MM.1S (cell line): ENCODE results near the gene ZNF367.

Experiments used
- DNase-seq: peaks from one replicate; pipeline ENCODE4 v3.0.0-alpha.2; 2015
- H2AFZ ChIP-seq: fragments of 300-600 bp; sonication (generic); 2 replicates; pipeline ENCODE4 v1.6.0; 2016; ENCODE audit warnings: antibody characterized with exemption, low read length
- H3F3A ChIP-seq: fragments of 300-600 bp; sonication (generic); 2 replicates; pipeline ENCODE4 v1.6.1; 2016; ENCODE audit warnings: mild to moderate bottlenecking, antibody characterized with exemption, low read length, moderate library complexity, mixed read lengths; ENCODE audit not compliant: insufficient read depth
- H3K27ac ChIP-seq: fragments of 300-600 bp; sonication (generic); 2 replicates; pipeline ENCODE4 v1.5.1; 2016; ENCODE audit warnings: mild to moderate bottlenecking, low read length
- H3K27me3 ChIP-seq: fragments of 300-600 bp; sonication (generic); replicated peaks from 2 replicates; pipeline ENCODE4 v1.6.0; 2016; ENCODE audit warnings: low read length; ENCODE audit not compliant: insufficient read depth
- H3K36me3 ChIP-seq: fragments of 300-600 bp; sonication (generic); replicated peaks from 2 replicates; pipeline ENCODE4 v1.6.1; 2016; ENCODE audit warnings: mild to moderate bottlenecking, low read length, mixed read lengths; ENCODE audit not compliant: insufficient read depth
- H3K4me1 ChIP-seq: fragments of 300-600 bp; sonication (generic); 2 replicates; pipeline ENCODE4 v1.6.1; 2016; ENCODE audit warnings: low read length, mixed read lengths
- H3K4me2 ChIP-seq: fragments of 300-600 bp; sonication (generic); 2 replicates; pipeline ENCODE4 v1.6.0; 2016; ENCODE audit warnings: low read depth, low read length
- H3K4me3 ChIP-seq: fragments of 300-600 bp; sonication (generic); 2 replicates; pipeline ENCODE4 v1.5.1; 2016; ENCODE audit warnings: low read length, mixed read lengths
- H3K79me2 ChIP-seq: fragments of 300-600 bp; sonication (generic); 2 replicates; pipeline ENCODE4 v1.6.1; 2016; ENCODE audit warnings: mixed run types, low read length, mixed read lengths
- H3K9ac ChIP-seq: fragments of 300-600 bp; sonication (generic); 2 replicates; pipeline ENCODE4 v1.6.1; 2016; ENCODE audit warnings: low read length, mixed read lengths
- H3K9me2 ChIP-seq: fragments of 300-600 bp; sonication (generic); replicated peaks from 2 replicates; pipeline ENCODE4 v1.6.1; 2016; ENCODE audit warnings: mild to moderate bottlenecking, low read length, mixed read lengths; ENCODE audit not compliant: insufficient read depth
- H3K9me3 ChIP-seq: fragments of 300-600 bp; sonication (generic); replicated peaks from 2 replicates; pipeline ENCODE4 v1.6.1; 2016; ENCODE audit warnings: mild to moderate bottlenecking, low read length, mixed read lengths; ENCODE audit not compliant: insufficient read depth
- H4K20me1 ChIP-seq: fragments of 300-600 bp; sonication (generic); 2 replicates; pipeline ENCODE4 v1.6.1; 2016; ENCODE audit warnings: mild to moderate bottlenecking, low read length, moderate library complexity, mixed read lengths; ENCODE audit not compliant: insufficient read depth
- CTCF ChIP-seq: fragments of 300-600 bp; sonication (generic); IDR thresholded peaks from 2 replicates; pipeline ENCODE4 v1.5.1; 2016; ENCODE audit warnings: antibody characterized with exemption, low read length, mixed read lengths
- EZH2 ChIP-seq: fragments of 300-600 bp; sonication (generic); optimal IDR thresholded peaks from 2 replicates; pipeline ENCODE3; 2017; ENCODE audit warnings: low read depth, mild to moderate bottlenecking, antibody characterized with exemption, low read length, mixed read lengths
- EZH2phosphoT487 ChIP-seq: fragments of 300-600 bp; sonication (generic); IDR thresholded peaks from 2 replicates; pipeline ENCODE4 v1.6.1; 2018; ENCODE audit warnings: antibody characterized with exemption, low read length

The ZNF367 gene

GRCh38 chr9:96394832-96395496 is 23.2 kb downstream of the ZNF367 start:
- H3K9me3 ChIP-seq, result no peaks in the 10 kb centered on the region
- H3K4me2 ChIP-seq, result no peak overlapping the region
- 0 out of 2 replicates have a peak, but pooled peaks cover 2% of the 10 kb centered on the region for H3F3A ChIP-seq
- H3K4me1 ChIP-seq, result no peaks in the 10 kb centered on the region
- TF ChIP-seq CTCF (no peak), EZH2 (no peak), EZH2phosphoT487 (no peak)
- H3K79me2 ChIP-seq, result peaks cover 57% of the 10 kb centered on the region
- H3K36me3 ChIP-seq, result peaks cover 5% of the 10 kb centered on the region; the same call in 1 of the 2 replicates
- no peaks in the 10 kb centered on the region for H3K27me3 ChIP-seq
- no peak for DNase-seq
- no peak overlapping the region for H3K27ac ChIP-seq
- no peak overlapping the region for H3K9ac ChIP-seq
- peaks cover 15% of the 10 kb centered on the region; the same call in 1 of the 2 replicates for H4K20me1 ChIP-seq
- H3K9me2 ChIP-seq, result no peaks in the 10 kb centered on the region
- H2AFZ ChIP-seq, result no peak overlapping the region
- H3K4me3 ChIP-seq, result no peak overlapping the region

GRCh38 chr9:96392263-96392662 is 25.9 kb downstream of the ZNF367 start:
- Histone ChIP-seq H3K27ac (no peak overlapping the region), H3K36me3 (peaks cover 20% of the 10 kb centered on the region; the same call in 1 of the 2 replicates), H2AFZ (no peak overlapping the region), H3K9me2 (no peaks in the 10 kb centered on the region), H3K79me2 (peaks cover 33% of the 10 kb centered on the region), H3F3A (0 out of 2 replicates have a peak, but pooled peaks cover 2% of the 10 kb centered on the region), H3K27me3 (no peaks in the 10 kb centered on the region), H3K9ac (no peak overlapping the region), H3K4me2 (no peak overlapping the region), H3K4me1 (no peaks in the 10 kb centered on the region), H3K9me3 (no peaks in the 10 kb centered on the region), H3K4me3 (no peak overlapping the region), H4K20me1 (no peaks in the 10 kb centered on the region; the same call in 1 of the 2 replicates)
- no peak for DNase-seq
- TF ChIP-seq EZH2 (no peak), EZH2phosphoT487 (no peak), CTCF (no peak)

GRCh38 chr9:96391021-96391765 is 27.0 kb downstream of the ZNF367 start:
- Histone ChIP-seq H3K27me3 (no peaks in the 10 kb centered on the region), H4K20me1 (no peaks in the 10 kb centered on the region; the same call in 1 of the 2 replicates), H3K36me3 (peaks cover 29% of the 10 kb centered on the region; the same call in 1 of the 2 replicates), H3K4me2 (no peak overlapping the region), H2AFZ (no peak overlapping the region), H3K9me2 (no peaks in the 10 kb centered on the region), H3K27ac (no peak overlapping the region), H3K79me2 (peaks cover 28% of the 10 kb centered on the region), H3F3A (0 out of 2 replicates have a peak, but pooled peaks cover 2% of the 10 kb centered on the region), H3K4me1 (no peaks in the 10 kb centered on the region), H3K4me3 (no peak overlapping the region), H3K9me3 (no peaks in the 10 kb centered on the region), H3K9ac (no peak overlapping the region)
- no peak for TF ChIP-seq EZH2phosphoT487
- TF ChIP-seq EZH2, result no peak
- no peak for TF ChIP-seq CTCF
- DNase-seq, result no peak
